K562 (cell line): ENCODE measurements around the gene SCN8A. TPM values are rescaled to one million over a fixed set of nuclear protein-coding genes. Genes with fewer than 3 reads are reported as not detected.

ENCODE experiments used
- CAMTA2 ChIP-seq: fragments of 250-450 bp; sonication (Bioruptor Pico); conservative IDR thresholded peaks from 2 replicates; pipeline ENCODE4 v1.5.1; 2022
- DACH1 ChIP-seq: fragments of 450-650 bp; IDR thresholded peaks from 2 replicates; pipeline ENCODE4 v1.6.1; 2018; ENCODE audit not compliant: partially characterized antibody
- DNMT1 ChIP-seq: fragments of 450-650 bp; IDR thresholded peaks from 2 replicates; pipeline ENCODE4 v1.6.1; 2016; ENCODE audit warnings: antibody characterized with exemption, mild to moderate bottlenecking
- EP400 ChIP-seq: fragments of 450-650 bp; IDR thresholded peaks from 2 replicates; pipeline ENCODE4 v1.6.1; 2017; ENCODE audit warnings: antibody characterized with exemption, mild to moderate bottlenecking, moderate library complexity
- MCM2 ChIP-seq: fragments of 450-650 bp; IDR thresholded peaks from 2 replicates; pipeline ENCODE4 v1.6.1; 2017; ENCODE audit warnings: low read depth, mild to moderate bottlenecking
- ZC3H8 ChIP-seq: fragments of 450-650 bp; IDR thresholded peaks from 2 replicates; pipeline ENCODE4 v1.6.1; 2017
- ZNF134 ChIP-seq: fragments of 250-450 bp; sonication (Bioruptor Pico); conservative IDR thresholded peaks from 2 replicates; pipeline ENCODE4 v1.4.0; 2020
- ZNF3 ChIP-seq: fragments of 250-450 bp; sonication (Bioruptor Pico); IDR thresholded peaks from 2 replicates; pipeline ENCODE4 v1.5.0; 2021; ENCODE audit warnings: mild to moderate bottlenecking, moderate library complexity
- polyA plus RNA-seq, 8 experiments: library from polyadenylated mRNA; depleted of rRNA in 4 of 8; stranded (reverse) in 5 of 8; unstranded in 3 of 8; fragments of >200 nt; fragmentation: Nextera tagmentation in 2 of 8; fragmentation: Illumina TruSeq in 1 of 8; extraction: Ambion mirVana in 2 of 8; extraction: Trizol in 1 of 8; gene quantifications; 2 replicates each; pipeline versions ENCODE4 v1.2.1 to v1.2.3, GENCODE V29; 2011 to 2014; ENCODE audit warnings: inconsistent platforms in 1 of 8, missing spikeins in 1 of 8
- total RNA-seq, 7 experiments: library from RNA; depleted of rRNA in 6 of 7; stranded (reverse); fragments of >200 nt in 6 of 7; fragmentation: Illumina TruSeq in 2 of 7; extraction: Trizol in 2 of 7; gene quantifications; 2 replicates each; pipeline versions ENCODE4 v1.2.1 to v1.2.3, GENCODE V29; 2011 to 2021; ENCODE audit warnings: low replicate concordance in 1 of 7
- TF ChIP-seq, protein P1 (sequence below), 2 experiments: fragments of 450-650 bp in 1 of 2; sonication (generic) in 1 of 2; formaldehyde crosslinking in 1 of 2; IDR thresholded peaks; 2 replicates each; pipeline versions ENCODE4 v1.7.1 to v1.9.0; 2016 to 2022; ENCODE audit warnings: inconsistent platforms in 1 of 2, mild to moderate bottlenecking in 1 of 2, missing genetic modification reagents in 1 of 2
- TF ChIP-seq, protein P2 (sequence below): fragments of 250-450 bp; sonication (Bioruptor Pico); IDR thresholded peaks from 2 replicates; pipeline ENCODE4 v1.4.0; 2020
- TF ChIP-seq, protein P3 (sequence below): fragments of 450-650 bp; formaldehyde crosslinking; IDR thresholded peaks from 2 replicates; pipeline ENCODE4 v1.4.0; 2020; ENCODE audit warnings: mild to moderate bottlenecking, moderate library complexity

SCN8A gene
- total and polyA plus RNA-seq, 9 of the 15 experiments (the other 6 are each of a cell fraction or from before 2014, with no cell fraction given), result 0.03 to 0.29 (median 0.15) TPM; not detected in 1

DNA sequence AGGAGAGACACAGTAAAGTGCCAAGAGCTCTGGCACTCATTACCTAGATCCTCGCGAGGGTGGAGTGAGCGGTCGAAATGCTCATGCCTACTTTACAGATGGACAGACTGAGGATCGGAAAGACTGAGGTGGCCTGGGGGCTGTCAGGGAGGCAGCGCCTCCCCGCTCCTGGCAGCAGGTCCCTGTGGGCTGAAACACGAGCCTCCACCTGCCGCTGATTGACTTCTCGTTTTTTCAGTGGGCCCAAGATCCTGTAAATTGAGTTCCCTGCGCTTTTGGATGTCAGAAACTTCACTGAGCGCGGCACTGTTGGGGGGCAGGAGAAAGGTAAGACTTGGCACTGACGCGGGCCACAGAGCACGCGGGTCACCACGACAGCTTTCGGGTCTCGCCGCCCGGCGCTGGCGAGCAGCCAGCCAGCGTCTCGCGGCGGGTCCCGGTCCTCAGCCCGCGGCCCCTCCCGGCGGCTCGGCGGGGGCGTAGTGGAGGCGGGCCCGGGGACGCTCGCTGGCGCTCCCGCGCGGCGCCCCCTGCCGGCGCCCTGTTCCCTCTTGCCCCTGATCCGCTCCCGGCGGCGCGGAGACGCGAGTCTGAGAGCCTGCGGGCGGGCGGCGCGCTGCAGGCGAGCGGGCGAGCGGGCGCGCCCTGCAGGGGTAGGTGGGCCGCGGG lies 552 bp upstream of the SCN8A start (continued):
- TF ChIP-seq, protein P1, sequence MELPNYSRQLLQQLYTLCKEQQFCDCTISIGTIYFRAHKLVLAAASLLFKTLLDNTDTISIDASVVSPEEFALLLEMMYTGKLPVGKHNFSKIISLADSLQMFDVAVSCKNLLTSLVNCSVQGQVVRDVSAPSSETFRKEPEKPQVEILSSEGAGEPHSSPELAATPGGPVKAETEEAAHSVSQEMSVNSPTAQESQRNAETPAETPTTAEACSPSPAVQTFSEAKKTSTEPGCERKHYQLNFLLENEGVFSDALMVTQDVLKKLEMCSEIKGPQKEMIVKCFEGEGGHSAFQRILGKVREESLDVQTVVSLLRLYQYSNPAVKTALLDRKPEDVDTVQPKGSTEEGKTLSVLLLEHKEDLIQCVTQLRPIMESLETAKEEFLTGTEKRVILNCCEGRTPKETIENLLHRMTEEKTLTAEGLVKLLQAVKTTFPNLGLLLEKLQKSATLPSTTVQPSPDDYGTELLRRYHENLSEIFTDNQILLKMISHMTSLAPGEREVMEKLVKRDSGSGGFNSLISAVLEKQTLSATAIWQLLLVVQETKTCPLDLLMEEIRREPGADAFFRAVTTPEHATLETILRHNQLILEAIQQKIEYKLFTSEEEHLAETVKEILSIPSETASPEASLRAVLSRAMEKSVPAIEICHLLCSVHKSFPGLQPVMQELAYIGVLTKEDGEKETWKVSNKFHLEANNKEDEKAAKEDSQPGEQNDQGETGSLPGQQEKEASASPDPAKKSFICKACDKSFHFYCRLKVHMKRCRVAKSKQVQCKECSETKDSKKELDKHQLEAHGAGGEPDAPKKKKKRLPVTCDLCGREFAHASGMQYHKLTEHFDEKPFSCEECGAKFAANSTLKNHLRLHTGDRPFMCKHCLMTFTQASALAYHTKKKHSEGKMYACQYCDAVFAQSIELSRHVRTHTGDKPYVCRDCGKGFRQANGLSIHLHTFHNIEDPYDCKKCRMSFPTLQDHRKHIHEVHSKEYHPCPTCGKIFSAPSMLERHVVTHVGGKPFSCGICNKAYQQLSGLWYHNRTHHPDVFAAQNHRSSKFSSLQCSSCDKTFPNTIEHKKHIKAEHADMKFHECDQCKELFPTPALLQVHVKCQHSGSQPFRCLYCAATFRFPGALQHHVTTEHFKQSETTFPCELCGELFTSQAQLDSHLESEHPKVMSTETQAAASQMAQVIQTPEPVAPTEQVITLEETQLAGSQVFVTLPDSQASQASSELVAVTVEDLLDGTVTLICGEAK (IDR thresholded peaks at IDR 0.05), result no peak
- TF ChIP-seq, protein P1 (CRISPR knock-in tag; IDR thresholded peaks at IDR 0.05), result no peak
- TF ChIP-seq DACH1 (no peak), DNMT1 (no peak), ZNF3 (CRISPR knock-in tag) (no peak; the same call in 1 of the 2 replicates), CAMTA2 (CRISPR knock-in tag) (no peak), EP400 (no peak), MCM2 (no peak), ZC3H8 (no peak), ZNF134 (CRISPR knock-in tag) (no peak)
- TF ChIP-seq, protein P2, sequence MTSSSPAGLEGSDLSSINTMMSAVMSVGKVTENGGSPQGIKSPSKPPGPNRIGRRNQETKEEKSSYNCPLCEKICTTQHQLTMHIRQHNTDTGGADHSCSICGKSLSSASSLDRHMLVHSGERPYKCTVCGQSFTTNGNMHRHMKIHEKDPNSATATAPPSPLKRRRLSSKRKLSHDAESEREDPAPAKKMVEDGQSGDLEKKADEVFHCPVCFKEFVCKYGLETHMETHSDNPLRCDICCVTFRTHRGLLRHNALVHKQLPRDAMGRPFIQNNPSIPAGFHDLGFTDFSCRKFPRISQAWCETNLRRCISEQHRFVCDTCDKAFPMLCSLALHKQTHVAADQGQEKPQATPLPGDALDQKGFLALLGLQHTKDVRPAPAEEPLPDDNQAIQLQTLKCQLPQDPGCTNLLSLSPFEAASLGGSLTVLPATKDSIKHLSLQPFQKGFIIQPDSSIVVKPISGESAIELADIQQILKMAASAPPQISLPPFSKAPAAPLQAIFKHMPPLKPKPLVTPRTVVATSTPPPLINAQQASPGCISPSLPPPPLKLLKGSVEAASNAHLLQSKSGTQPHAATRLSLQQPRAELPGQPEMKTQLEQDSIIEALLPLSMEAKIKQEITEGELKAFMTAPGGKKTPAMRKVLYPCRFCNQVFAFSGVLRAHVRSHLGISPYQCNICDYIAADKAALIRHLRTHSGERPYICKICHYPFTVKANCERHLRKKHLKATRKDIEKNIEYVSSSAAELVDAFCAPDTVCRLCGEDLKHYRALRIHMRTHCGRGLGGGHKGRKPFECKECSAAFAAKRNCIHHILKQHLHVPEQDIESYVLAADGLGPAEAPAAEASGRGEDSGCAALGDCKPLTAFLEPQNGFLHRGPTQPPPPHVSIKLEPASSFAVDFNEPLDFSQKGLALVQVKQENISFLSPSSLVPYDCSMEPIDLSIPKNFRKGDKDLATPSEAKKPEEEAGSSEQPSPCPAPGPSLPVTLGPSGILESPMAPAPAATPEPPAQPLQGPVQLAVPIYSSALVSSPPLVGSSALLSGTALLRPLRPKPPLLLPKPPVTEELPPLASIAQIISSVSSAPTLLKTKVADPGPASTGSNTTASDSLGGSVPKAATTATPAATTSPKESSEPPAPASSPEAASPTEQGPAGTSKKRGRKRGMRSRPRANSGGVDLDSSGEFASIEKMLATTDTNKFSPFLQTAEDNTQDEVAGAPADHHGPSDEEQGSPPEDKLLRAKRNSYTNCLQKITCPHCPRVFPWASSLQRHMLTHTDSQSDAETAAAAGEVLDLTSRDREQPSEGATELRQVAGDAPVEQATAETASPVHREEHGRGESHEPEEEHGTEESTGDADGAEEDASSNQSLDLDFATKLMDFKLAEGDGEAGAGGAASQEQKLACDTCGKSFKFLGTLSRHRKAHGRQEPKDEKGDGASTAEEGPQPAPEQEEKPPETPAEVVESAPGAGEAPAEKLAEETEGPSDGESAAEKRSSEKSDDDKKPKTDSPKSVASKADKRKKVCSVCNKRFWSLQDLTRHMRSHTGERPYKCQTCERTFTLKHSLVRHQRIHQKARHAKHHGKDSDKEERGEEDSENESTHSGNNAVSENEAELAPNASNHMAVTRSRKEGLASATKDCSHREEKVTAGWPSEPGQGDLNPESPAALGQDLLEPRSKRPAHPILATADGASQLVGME (CRISPR knock-in tag), result no peak
- TF ChIP-seq, protein P3, sequence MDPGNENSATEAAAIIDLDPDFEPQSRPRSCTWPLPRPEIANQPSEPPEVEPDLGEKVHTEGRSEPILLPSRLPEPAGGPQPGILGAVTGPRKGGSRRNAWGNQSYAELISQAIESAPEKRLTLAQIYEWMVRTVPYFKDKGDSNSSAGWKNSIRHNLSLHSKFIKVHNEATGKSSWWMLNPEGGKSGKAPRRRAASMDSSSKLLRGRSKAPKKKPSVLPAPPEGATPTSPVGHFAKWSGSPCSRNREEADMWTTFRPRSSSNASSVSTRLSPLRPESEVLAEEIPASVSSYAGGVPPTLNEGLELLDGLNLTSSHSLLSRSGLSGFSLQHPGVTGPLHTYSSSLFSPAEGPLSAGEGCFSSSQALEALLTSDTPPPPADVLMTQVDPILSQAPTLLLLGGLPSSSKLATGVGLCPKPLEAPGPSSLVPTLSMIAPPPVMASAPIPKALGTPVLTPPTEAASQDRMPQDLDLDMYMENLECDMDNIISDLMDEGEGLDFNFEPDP (CRISPR knock-in tag), result no peak
